NCI-H2196 (cell line): ENCODE results near the gene CACUL1.

Source experiments
- DNase-seq: peaks from one replicate; lab custom pipeline; 2025; ENCODE audit not compliant: unreplicated experiment; lab: John Stamatoyannopoulos, UW

Gene CACUL1

GRCh38 chr10:118732245-118733165 lies 22.3 kb downstream of the CACUL1 start:
- DNase-seq, result no peak

- no peak for DNase-seq
Measured at GRCh38 chr10:118730756-118731456, 23.9 kb downstream of the CACUL1 start.

GRCh38 chr10:118729641-118730258 lies 25.0 kb downstream of the CACUL1 start:
- DNase-seq, result no peak

- no peak for DNase-seq
Measured at GRCh38 chr10:118729200-118729599, 25.6 kb downstream of the CACUL1 start.

DNA sequence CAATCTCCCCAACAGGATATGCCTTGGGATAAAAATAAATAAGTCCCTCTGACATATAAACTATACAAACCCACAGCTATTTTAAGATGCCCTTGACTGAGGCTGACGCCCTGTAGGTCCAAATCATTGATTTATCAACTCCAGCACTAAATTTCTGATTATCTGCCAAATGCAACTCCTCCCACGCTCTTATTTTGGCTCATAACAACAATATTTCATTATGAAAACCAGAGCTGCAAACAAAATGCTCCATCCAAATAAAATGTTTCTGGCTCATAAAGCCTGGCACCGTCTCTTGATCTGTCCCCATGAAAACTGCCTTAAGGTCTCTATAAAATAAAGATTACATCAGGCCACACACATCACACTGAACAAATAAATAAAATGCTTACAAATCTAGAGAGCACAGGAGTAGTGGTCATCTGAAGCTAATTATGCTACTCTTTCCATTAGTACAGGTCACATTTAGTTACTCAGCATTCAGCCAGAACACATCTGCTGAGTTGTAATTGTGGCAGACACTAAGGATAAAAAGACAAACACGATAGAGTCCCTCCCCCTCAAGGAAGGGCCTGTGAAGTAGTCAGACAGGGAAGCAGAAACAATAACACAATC lies 28.8 kb downstream of the CACUL1 start:
- peak; percentile 10 for DNase-seq

DNA sequence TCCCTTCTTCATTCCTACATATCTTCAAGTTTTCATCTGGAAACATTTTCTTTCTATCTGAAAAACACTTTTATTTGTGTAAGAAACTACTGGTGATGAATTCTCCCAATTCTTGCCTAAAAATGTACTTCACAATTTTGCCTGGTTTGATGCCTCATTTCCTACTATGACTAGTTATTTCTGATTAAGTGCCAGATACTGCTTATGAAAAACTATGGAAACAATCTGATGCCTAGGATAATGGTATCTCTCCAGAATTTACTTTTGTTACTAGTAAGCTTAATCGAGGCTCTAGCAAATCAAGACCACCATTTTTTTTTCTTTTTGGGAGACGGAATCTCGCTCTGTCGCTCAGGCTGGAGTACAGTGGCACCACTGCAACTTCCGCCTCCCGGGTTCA lies 31.3 kb downstream of the CACUL1 start:
- no peak for DNase-seq

DNA sequence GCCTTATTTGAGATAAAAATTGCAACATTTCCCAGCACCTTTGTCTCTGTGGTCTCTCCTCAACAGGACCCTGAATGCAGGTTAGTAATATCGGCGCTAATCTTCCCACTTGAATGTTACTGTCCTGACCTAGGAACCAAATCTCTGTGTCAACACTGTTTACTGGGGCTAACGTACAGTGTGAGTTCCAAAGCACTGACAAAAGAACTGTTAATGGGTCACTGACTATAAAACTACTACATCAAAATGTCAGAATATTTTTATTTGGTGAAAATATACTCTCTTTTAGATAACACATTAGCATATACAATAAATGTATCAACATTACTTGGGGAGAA lies 33.3 kb downstream of the CACUL1 start:
- DNase-seq, result no peak

DNA sequence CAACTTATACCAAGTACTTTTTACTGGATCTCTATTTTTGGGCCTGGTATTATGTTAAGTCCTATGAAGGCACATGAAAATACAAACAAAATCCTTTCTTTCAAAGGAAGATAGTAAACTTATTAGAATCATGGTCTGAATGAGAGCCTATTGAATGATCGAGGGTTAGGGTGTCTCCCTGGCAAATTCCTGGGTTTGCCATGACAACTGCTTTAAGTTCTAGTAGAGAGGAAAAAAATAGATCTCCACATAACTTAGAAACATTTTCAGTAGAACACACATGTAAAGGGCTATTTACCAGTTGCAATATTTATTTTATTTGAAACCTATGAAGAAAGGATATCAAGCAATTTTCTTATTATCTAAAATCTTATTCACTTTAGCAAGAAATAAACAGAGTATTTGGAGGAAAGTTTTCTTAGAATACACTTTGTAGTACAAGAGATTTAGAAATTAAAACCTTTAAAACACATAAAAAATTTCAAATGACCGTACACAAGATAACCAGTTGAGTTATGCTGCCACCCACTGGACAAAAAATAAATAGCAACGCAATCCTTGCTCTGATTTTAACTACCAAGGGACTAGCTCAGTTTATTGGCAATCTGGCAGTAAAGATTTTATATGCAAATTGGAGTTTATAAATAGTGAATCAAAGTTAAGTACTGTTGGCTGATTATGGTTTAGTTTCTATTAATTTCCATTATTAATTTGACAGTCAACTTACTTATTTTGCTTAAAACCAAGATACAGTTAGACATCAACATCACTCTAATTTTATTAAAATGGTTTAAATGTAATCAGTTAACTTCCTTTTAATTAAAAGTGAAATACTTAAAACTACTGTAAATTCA lies 33.9 kb downstream of the CACUL1 start:
- peak; percentile 35 for DNase-seq

GRCh38 chr10:118714366-118714765 lies 40.4 kb downstream of the CACUL1 start:
- DNase-seq, result no peak

GRCh38 chr10:118712930-118713634 lies 41.7 kb downstream of the CACUL1 start:
- DNase-seq, result no peak

DNA sequence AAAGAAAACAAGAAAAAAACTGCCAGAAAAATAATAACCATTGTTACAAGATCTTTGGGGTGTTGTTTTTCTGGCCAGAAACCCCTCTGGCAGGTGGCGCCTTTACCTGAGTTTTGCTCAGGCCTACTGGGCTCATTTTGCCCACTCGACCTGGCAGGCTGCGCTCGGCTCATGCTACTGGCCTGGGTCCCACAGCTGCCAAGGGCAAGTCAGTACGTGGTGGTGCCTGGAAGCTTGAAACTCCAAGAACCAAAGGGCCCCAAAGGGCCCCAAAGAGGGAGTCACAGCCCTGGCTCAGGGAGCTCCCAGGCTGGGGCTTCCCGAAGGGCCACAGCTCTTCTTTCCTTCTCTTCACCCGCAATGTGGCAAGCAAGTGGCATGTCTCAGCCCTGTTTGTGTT lies 42.7 kb downstream of the CACUL1 start:
- no peak for DNase-seq

DNA sequence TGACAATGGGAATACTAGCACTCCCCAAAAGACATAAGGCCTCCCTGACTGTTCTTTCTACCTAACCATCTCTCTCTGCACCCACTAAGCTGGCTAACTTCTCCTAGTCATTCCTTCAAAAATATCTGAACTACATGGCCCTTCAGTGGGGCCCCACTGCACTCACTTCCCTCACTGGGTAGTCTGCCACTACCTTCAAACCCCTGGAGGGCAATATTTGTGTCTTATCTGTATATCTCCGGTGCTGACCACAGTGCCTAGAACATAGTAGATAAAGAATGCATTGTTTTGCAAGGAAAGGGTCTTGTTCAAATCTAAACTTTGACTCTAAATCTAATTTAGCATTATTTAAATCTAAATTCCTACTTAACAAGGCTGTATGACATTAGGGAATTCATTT lies 44.3 kb downstream of the CACUL1 start:
- DNase-seq, result no peak

DNA sequence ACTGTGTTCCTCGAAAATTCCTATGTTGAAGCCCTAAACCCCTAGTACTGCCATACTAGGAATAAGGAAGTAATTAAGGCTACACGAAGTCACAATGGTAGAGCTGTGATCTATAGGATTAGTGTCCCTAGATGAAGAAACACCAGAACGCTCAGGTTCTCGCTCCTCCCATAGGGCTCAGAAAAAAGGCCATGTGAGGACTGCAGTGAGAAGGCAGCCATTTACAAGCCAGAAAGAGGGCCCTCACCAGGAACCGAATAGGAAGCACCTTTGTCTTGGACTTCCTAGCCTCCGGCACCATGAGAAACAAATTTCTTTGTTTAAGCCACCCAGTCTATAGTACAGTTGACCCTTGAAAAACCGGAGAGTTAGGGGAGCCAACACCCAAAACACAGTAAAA lies 46.2 kb downstream of the CACUL1 start:
- no peak for DNase-seq

DNA sequence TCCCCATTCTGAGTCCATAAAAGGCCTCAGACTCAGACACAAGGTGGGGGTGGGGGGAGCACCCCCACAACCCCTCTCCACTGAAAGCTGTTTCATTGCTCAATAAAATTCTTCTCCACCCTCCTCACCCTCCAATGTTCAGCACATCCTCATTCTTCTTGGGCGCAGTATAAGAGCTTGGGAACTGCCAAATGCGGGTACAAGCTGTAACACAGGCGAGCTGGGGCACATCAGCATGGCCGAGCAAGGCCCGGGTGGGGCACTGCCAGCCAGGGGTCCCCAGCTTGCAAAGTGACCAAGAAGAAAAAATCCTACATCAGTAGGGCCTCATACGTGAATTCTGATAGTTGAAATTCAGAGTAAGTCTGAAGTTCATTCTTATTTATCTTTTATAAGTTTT lies 50.1 kb downstream of the CACUL1 start:
- no peak for DNase-seq

DNA sequence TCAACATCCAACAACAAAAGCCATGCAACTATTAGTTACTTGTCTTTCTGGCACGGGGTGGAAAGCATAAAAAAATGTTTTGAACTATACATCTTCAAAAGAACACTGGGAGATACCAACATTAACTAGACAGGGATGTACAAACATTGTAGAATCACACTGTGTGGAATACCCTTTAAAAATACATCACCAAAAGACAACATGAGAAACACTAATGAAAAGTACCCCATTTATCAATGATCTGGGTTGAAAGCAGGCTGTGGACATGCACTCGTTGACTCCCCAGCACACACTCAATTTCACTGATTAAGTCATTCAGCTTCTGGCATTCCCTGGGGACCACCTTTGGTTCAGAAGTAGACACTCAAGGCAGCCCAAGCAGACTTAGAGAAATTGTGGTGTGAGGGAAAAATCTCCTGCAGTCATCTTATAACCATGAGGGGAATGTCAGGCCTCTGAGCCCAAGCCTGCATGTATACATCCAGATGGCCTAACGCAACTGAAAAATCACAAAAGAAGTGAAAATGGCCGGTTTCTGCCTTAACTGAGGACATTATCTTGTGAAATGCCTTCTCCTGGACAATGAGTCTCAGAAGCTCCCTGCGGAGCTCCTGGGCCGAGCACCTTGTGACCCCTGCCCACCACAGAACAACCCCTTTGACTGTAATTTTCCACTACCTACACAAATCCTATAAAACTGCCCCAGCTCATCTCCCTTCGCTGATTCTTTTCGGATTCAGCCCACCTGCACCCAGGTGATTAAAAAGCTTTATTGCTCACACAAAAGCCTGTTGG lies 53.0 kb downstream of the CACUL1 start:
- no peak for DNase-seq

GRCh38 chr10:118698421-118698820 lies 56.3 kb downstream of the CACUL1 start:
- DNase-seq, result no peak

- DNase-seq, result no peak
Measured at GRCh38 chr10:118694848-118695247, 59.9 kb downstream of the CACUL1 start.

DNA sequence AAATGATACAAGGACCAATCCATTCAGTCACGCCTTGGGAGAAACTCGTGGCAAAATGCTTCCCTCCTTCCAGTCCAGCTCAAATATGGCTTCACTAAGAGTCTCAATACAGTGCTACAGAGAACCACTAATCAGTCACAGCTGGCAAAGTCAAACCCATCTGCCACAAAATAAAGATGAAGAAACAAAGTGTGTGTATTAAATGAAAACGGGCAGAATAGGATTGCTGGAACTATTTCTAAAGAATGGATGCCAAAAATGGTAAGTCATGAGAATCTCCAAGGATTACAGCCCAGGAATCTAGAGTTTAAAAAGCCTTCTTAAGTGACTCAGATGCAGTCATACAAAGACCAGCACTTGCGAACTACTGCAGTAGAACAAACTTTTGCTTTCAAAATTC lies 61.9 kb downstream of the CACUL1 start:
- DNase-seq, result no peak
